Esophagus muscularis mucosa (tissue), 3 donors: ENCODE results near the gene GPR21.

Experiments
- POLR2A ChIP-seq: fragments of 450-650 bp; IDR thresholded peaks from one replicate; pipeline ENCODE4 v1.6.1; 2017; ENCODE audit warnings: antibody characterized with exemption, moderate library complexity, mild to moderate bottlenecking, low read depth
- POLR2AphosphoS5 ChIP-seq, 2 donors: sonication (generic); formaldehyde crosslinking; IDR thresholded peaks; one replicate each; pipeline ENCODE4 v1.6.1; 2017; ENCODE audit warnings: antibody characterized with exemption in 2 of 2
- TF ChIP-seq, protein P1 (sequence below), 3 experiments: fragments of 200-600 bp in 2 of 3; fragments of 450-650 bp in 1 of 3; sonication (generic) in 2 of 3; IDR thresholded peaks; one replicate each; pipeline ENCODE4 v1.5.1; 2017 to 2019; ENCODE audit warnings: antibody characterized with exemption in 3 of 3, mild to moderate bottlenecking in 2 of 3, moderate library complexity in 1 of 3

DNA sequence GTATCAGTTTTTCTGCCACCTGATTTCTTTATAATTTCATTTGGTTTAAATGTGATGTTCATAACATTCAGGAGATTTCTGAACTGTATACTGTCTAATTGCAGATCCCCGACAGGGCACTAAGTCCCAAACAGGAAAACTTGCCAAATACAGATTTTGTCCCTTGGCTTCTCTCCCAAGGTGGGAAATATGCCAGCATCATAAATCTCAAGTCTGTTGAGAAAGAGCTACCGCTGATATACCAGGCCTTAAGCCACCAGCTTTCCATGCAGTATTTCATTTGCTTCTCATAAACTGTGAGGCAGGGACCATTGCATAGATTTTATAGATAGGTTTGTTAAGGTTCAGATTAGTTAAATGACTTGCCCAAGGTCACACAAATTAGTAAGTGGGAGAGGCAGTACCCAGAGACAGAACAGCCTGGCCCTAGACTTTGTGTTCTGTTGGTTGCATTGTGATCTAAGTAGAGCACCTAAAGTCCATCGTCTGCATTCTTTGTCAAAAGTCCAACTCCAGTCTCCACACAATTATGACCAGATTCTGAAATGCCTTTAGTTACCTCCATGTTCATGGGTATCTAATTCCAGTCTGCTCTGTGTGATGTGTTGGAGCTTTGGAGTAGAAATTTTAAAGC lies 16.2 kb downstream of the GPR21 start:
- TF ChIP-seq, protein P1, sequence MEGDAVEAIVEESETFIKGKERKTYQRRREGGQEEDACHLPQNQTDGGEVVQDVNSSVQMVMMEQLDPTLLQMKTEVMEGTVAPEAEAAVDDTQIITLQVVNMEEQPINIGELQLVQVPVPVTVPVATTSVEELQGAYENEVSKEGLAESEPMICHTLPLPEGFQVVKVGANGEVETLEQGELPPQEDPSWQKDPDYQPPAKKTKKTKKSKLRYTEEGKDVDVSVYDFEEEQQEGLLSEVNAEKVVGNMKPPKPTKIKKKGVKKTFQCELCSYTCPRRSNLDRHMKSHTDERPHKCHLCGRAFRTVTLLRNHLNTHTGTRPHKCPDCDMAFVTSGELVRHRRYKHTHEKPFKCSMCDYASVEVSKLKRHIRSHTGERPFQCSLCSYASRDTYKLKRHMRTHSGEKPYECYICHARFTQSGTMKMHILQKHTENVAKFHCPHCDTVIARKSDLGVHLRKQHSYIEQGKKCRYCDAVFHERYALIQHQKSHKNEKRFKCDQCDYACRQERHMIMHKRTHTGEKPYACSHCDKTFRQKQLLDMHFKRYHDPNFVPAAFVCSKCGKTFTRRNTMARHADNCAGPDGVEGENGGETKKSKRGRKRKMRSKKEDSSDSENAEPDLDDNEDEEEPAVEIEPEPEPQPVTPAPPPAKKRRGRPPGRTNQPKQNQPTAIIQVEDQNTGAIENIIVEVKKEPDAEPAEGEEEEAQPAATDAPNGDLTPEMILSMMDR (IDR thresholded peaks at IDR 0.05) = no peak
- TF ChIP-seq POLR2A = no peak
- TF ChIP-seq POLR2AphosphoS5 (IDR thresholded peaks at IDR 0.05) = peak in 1 of 2 donors; percentile 45
